PC-9 (cell line): ENCODE measurements around the gene ALDH2.

ENCODE experiments used
- CTCF ChIP-seq: fragments of 200-600 bp; sonication (generic); conservative IDR thresholded peaks from 2 replicates; pipeline ENCODE4 v1.6.1; 2017; ENCODE audit warnings: mixed run types, antibody characterized with exemption, mild to moderate bottlenecking, moderate library complexity
- EZH2 ChIP-seq: fragments of 200-600 bp; sonication (generic); IDR thresholded peaks from 2 replicates; pipeline ENCODE4 v1.8.0; 2017; ENCODE audit warnings: antibody characterized with exemption, low read depth

GRCh38 chr12:111864913-111865312 is 98.2 kb downstream of the ALDH2 start:
- TF ChIP-seq EZH2 (no peak), CTCF (no peak)
